Subcutaneous abdominal adipose tissue (tissue), 5 donors: ENCODE data around the gene COMMD3.

Source experiments
- H3K27ac ChIP-seq: one replicate; pipeline ENCODE4 v1.7.0; 2013; ENCODE audit warnings: low read depth, mild to moderate bottlenecking, inconsistent platforms, low read length, moderate library complexity
- H3K27me3 ChIP-seq, 5 donors: one replicate each; pipeline ENCODE4 v1.7.0; 2013; ENCODE audit warnings: low read length in 5 of 5, inconsistent platforms in 1 of 5; ENCODE audit not compliant: control insufficient read depth in 5 of 5, insufficient read depth in 4 of 5
- H3K36me3 ChIP-seq, 5 donors: one replicate each; pipeline ENCODE4 v1.7.0; 2013; ENCODE audit warnings: low read length in 5 of 5; ENCODE audit not compliant: control insufficient read depth in 5 of 5, insufficient read depth in 5 of 5
- H3K4me1 ChIP-seq, 5 donors: one replicate each; pipeline ENCODE4 v1.7.0; 2013; ENCODE audit warnings: low read length in 5 of 5, mild to moderate bottlenecking in 3 of 5, moderate library complexity in 1 of 5; ENCODE audit not compliant: control insufficient read depth in 5 of 5, insufficient read depth in 5 of 5
- H3K4me3 ChIP-seq, 5 donors: one replicate each; pipeline ENCODE4 v1.7.0; 2013; ENCODE audit warnings: low read length in 5 of 5, low read depth in 1 of 5
- H3K9ac ChIP-seq, 5 donors: one replicate each; pipeline ENCODE4 v1.7.0; 2013; ENCODE audit warnings: low read length in 5 of 5, mild to moderate bottlenecking in 4 of 5, moderate library complexity in 3 of 5
- H3K9me3 ChIP-seq, 5 donors: one replicate each; pipeline ENCODE4 v1.7.0; 2013; ENCODE audit warnings: low read length in 5 of 5; ENCODE audit not compliant: control insufficient read depth in 5 of 5
- donor health status: healthy.
- donor health status: healthy.
- donor health status: healthy.
- donor health status: healthy.
- donor health status: healthy.

COMMD3 gene

GRCh38 chr10:22318772-22319171 is 2.6 kb downstream of the COMMD3 start:
- no peak overlapping the region for H3K27ac ChIP-seq
- no peaks in the 10 kb centered on the region for H3K9me3 ChIP-seq
- H3K9ac ChIP-seq: no peak overlapping the region
- no peak overlapping the region for H3K4me3 ChIP-seq
- H3K36me3 ChIP-seq: no peaks in the 10 kb centered on the region
- peaks cover 3 to 51% (median 39%) of the 10 kb centered on the region in 5 donors for H3K4me1 ChIP-seq
- H3K27me3 ChIP-seq: peaks cover 0 to 13% (median 2%) of the 10 kb centered on the region in 5 donors

- Histone ChIP-seq H3K27me3 (peaks cover 0 to 14% (median 2%) of the 10 kb centered on the region in 5 donors), H3K9me3 (no peaks in the 10 kb centered on the region), H3K27ac (peak overlapping the region; percentile 57), H3K4me1 (peaks cover 3 to 56% (median 44%) of the 10 kb centered on the region in 5 donors), H3K4me3 (peak overlapping the region in 3 of 5 donors; percentile 56 to 71 (median 57)), H3K9ac (peak overlapping the region in 1 of 5 donors; percentile 43), H3K36me3 (no peaks in the 10 kb centered on the region)
Observed at GRCh38 chr10:22319547-22319979, 3.4 kb downstream of the COMMD3 start.

- H3K27ac ChIP-seq: peak overlapping the region; percentile 57
- peak overlapping the region; percentile 56 to 71 (median 66) for H3K4me3 ChIP-seq
- no peaks in the 10 kb centered on the region for H3K36me3 ChIP-seq
- peaks cover 0 to 18% (median 2%) of the 10 kb centered on the region in 5 donors for H3K27me3 ChIP-seq
- peak overlapping the region; percentile 11 to 85 (median 75) for H3K9ac ChIP-seq
- peaks cover 3 to 60% (median 49%) of the 10 kb centered on the region in 5 donors for H3K4me1 ChIP-seq
- H3K9me3 ChIP-seq: no peaks in the 10 kb centered on the region
Observed at GRCh38 chr10:22319980-22320558, 3.9 kb downstream of the COMMD3 start.

GRCh38 chr10:22320591-22321155 is 4.5 kb downstream of the COMMD3 start, which contains the start of gene BMI1:
Gene BMI1, plus strand, starts transcription at chr10:22321099. Its CDS starts 5,351 bp downstream, at chr10:22326450.
- H3K27me3 ChIP-seq: peaks cover 0 to 18% (median 2%) of the 10 kb centered on the region in 5 donors
- no peaks in the 10 kb centered on the region for H3K36me3 ChIP-seq
- peak within 1 kb of the TSS; percentile 82 for H3K27ac ChIP-seq
- H3K9ac ChIP-seq: peak within 1 kb of the TSS; percentile 11 to 85 (median 79)
- H3K9me3 ChIP-seq: no peaks in the 10 kb centered on the region
- peak within 1 kb of the TSS; percentile 66 to 90 (median 79) for H3K4me3 ChIP-seq
- H3K4me1 ChIP-seq: peaks cover 3 to 55% (median 45%) of the 10 kb centered on the region in 5 donors

- Histone ChIP-seq H3K4me1 (peaks cover 3 to 61% (median 50%) of the 10 kb centered on the region in 5 donors), H3K9me3 (no peaks in the 10 kb centered on the region), H3K27ac (peak overlapping the region; percentile 82), H3K4me3 (peak overlapping the region in 4 of 5 donors; percentile 78 to 90 (median 80)), H3K27me3 (peaks cover 0 to 18% (median 2%) of the 10 kb centered on the region in 5 donors), H3K9ac (peak overlapping the region in 4 of 5 donors; percentile 49 to 82 (median 62)), H3K36me3 (no peaks in the 10 kb centered on the region)
Observed at GRCh38 chr10:22321156-22321923, 5.2 kb downstream of the COMMD3 start.

- peak overlapping the region; percentile 69 to 84 (median 79) for H3K4me3 ChIP-seq
- H3K4me1 ChIP-seq: peaks cover under 1 to 58% (median 45%) of the 10 kb centered on the region in 5 donors
- H3K9me3 ChIP-seq: no peaks in the 10 kb centered on the region
- H3K9ac ChIP-seq: peak overlapping the region in 4 of 5 donors; percentile 54 to 79 (median 70)
- peak overlapping the region; percentile 37 for H3K27ac ChIP-seq
- H3K27me3 ChIP-seq: peaks cover 0 to 18% (median 2%) of the 10 kb centered on the region in 5 donors
- H3K36me3 ChIP-seq: peaks cover 0 to 6% (median 0%) of the 10 kb centered on the region in 5 donors
Observed at GRCh38 chr10:22321924-22322640, 5.9 kb downstream of the COMMD3 start.

GRCh38 chr10:22322641-22323160 is 6.5 kb downstream of the COMMD3 start:
- Histone ChIP-seq H3K4me3 (peak overlapping the region; percentile 69 to 84 (median 79)), H3K9ac (peak overlapping the region in 2 of 5 donors; percentile 76 to 79), H3K27me3 (peaks cover 0 to 18% (median 2%) of the 10 kb centered on the region in 5 donors), H3K9me3 (no peaks in the 10 kb centered on the region), H3K4me1 (peaks cover 0 to 51% (median 41%) of the 10 kb centered on the region in 5 donors), H3K36me3 (peaks cover 0 to 7% (median 0%) of the 10 kb centered on the region in 5 donors), H3K27ac (no peak overlapping the region)

GRCh38 chr10:22323538-22324305 is 7.5 kb downstream of the COMMD3 start:
- peak overlapping the region in 1 of 5 donors; percentile 22 for H3K4me3 ChIP-seq
- H3K9ac ChIP-seq: no peak overlapping the region
- peaks cover 0 to 12% (median 4%) of the 10 kb centered on the region in 5 donors for H3K36me3 ChIP-seq
- H3K27me3 ChIP-seq: peaks cover 0 to 18% (median 2%) of the 10 kb centered on the region in 5 donors
- H3K4me1 ChIP-seq: peaks cover 0 to 43% (median 41%) of the 10 kb centered on the region in 5 donors
- no peak overlapping the region for H3K27ac ChIP-seq
- no peaks in the 10 kb centered on the region for H3K9me3 ChIP-seq
